Measurements from ENCODE around the gene CDC14B. TPM values are rescaled to one million over a fixed set of nuclear protein-coding genes. Genes with fewer than 3 reads are reported as not detected.

CDC14B gene
- polyA plus RNA-seq, 2 donors = 1.8 to 2.1 TPM

GRCh38 chr9:96523374-96523773 is 96.3 kb downstream of the CDC14B start:
- no peak overlapping the region for H3K27ac ChIP-seq (ENCODE audit: low read depth in 2 of 2, low read length in 1 of 2)
- no peak overlapping the region for H3K4me3 ChIP-seq (ENCODE audit: low read depth in 1 of 2, low read length in 2 of 2)
- no peaks in the 10 kb centered on the region for H3K9me3 ChIP-seq (ENCODE audit: control insufficient read depth in 2 of 2, insufficient read depth in 1 of 2, low read depth in 1 of 2, low read length in 1 of 2)
- 89 to 92% methylated on average over 7 of the region's 7 CpGs for WGBS, 2 donors
- peaks cover 0 to 3% of the 10 kb centered on the region in 2 donors for H3K36me3 ChIP-seq (ENCODE audit: control insufficient read depth in 2 of 2, insufficient read depth in 2 of 2, low read length in 1 of 2)
- H3K4me1 ChIP-seq (ENCODE audit: control insufficient read depth in 2 of 2, insufficient read depth in 2 of 2, low read length in 1 of 2) = no peaks in the 10 kb centered on the region
- no peaks in the 10 kb centered on the region for H3K27me3 ChIP-seq (ENCODE audit: control insufficient read depth in 1 of 2, insufficient read depth in 2 of 2, low read length in 2 of 2)

GRCh38 chr9:96522366-96522765 is 97.3 kb downstream of the CDC14B start:
- 72 to 76% methylated on average over 4 of the region's 4 CpGs for WGBS, 2 donors
- Histone ChIP-seq H3K27ac (ENCODE audit: low read depth in 2 of 2, low read length in 1 of 2) (no peak overlapping the region), H3K27me3 (ENCODE audit: control insufficient read depth in 1 of 2, insufficient read depth in 2 of 2, low read length in 2 of 2) (no peaks in the 10 kb centered on the region), H3K9me3 (ENCODE audit: control insufficient read depth in 2 of 2, insufficient read depth in 1 of 2, low read depth in 1 of 2, low read length in 1 of 2) (no peaks in the 10 kb centered on the region), H3K4me1 (ENCODE audit: control insufficient read depth in 2 of 2, insufficient read depth in 2 of 2, low read length in 1 of 2) (no peaks in the 10 kb centered on the region), H3K36me3 (ENCODE audit: control insufficient read depth in 2 of 2, insufficient read depth in 2 of 2, low read length in 1 of 2) (peaks cover 0 to 3% of the 10 kb centered on the region in 2 donors), H3K4me3 (ENCODE audit: low read depth in 1 of 2, low read length in 2 of 2) (no peak overlapping the region)

- no peaks in the 10 kb centered on the region for H3K9me3 ChIP-seq (ENCODE audit: control insufficient read depth in 2 of 2, insufficient read depth in 1 of 2, low read depth in 1 of 2, low read length in 1 of 2)
- WGBS, 2 donors = 72 to 75% methylated on average over 2 of the region's 2 CpGs
- H3K27me3 ChIP-seq (ENCODE audit: control insufficient read depth in 1 of 2, insufficient read depth in 2 of 2, low read length in 2 of 2) = no peaks in the 10 kb centered on the region
- H3K27ac ChIP-seq (ENCODE audit: low read depth in 2 of 2, low read length in 1 of 2) = no peak overlapping the region
- H3K36me3 ChIP-seq (ENCODE audit: control insufficient read depth in 2 of 2, insufficient read depth in 2 of 2, low read length in 1 of 2) = peaks cover 0 to 3% of the 10 kb centered on the region in 2 donors
- H3K4me1 ChIP-seq (ENCODE audit: control insufficient read depth in 2 of 2, insufficient read depth in 2 of 2, low read length in 1 of 2) = no peaks in the 10 kb centered on the region
- no peak overlapping the region for H3K4me3 ChIP-seq (ENCODE audit: low read depth in 1 of 2, low read length in 2 of 2)
These were observed 99.9 kb downstream of the CDC14B start for GRCh38 chr9:96519787-96520186.

- Histone ChIP-seq H3K27me3 (ENCODE audit: control insufficient read depth in 1 of 2, insufficient read depth in 2 of 2, low read length in 2 of 2) (no peaks in the 10 kb centered on the region), H3K27ac (ENCODE audit: low read depth in 2 of 2, low read length in 1 of 2) (no peak overlapping the region), H3K9me3 (ENCODE audit: control insufficient read depth in 2 of 2, insufficient read depth in 1 of 2, low read depth in 1 of 2, low read length in 1 of 2) (no peaks in the 10 kb centered on the region), H3K4me3 (ENCODE audit: low read depth in 1 of 2, low read length in 2 of 2) (no peak overlapping the region), H3K4me1 (ENCODE audit: control insufficient read depth in 2 of 2, insufficient read depth in 2 of 2, low read length in 1 of 2) (no peaks in the 10 kb centered on the region), H3K36me3 (ENCODE audit: control insufficient read depth in 2 of 2, insufficient read depth in 2 of 2, low read length in 1 of 2) (peaks cover 0 to 3% of the 10 kb centered on the region in 2 donors)
- WGBS, 2 donors = 94% methylated on average over 7 of the region's 7 CpGs
These were observed 100.5 kb downstream of the CDC14B start for GRCh38 chr9:96519095-96519494.

- Histone ChIP-seq H3K27me3 (ENCODE audit: control insufficient read depth in 1 of 2, insufficient read depth in 2 of 2, low read length in 2 of 2) (no peaks in the 10 kb centered on the region), H3K4me3 (ENCODE audit: low read depth in 1 of 2, low read length in 2 of 2) (no peak overlapping the region), H3K9me3 (ENCODE audit: control insufficient read depth in 2 of 2, insufficient read depth in 1 of 2, low read depth in 1 of 2, low read length in 1 of 2) (no peaks in the 10 kb centered on the region), H3K36me3 (ENCODE audit: control insufficient read depth in 2 of 2, insufficient read depth in 2 of 2, low read length in 1 of 2) (no peaks in the 10 kb centered on the region), H3K27ac (ENCODE audit: low read depth in 2 of 2, low read length in 1 of 2) (no peak overlapping the region), H3K4me1 (ENCODE audit: control insufficient read depth in 2 of 2, insufficient read depth in 2 of 2, low read length in 1 of 2) (no peaks in the 10 kb centered on the region)
- WGBS, 2 donors = 71 to 78% methylated on average over 5 of the region's 5 CpGs
These were observed 103.8 kb downstream of the CDC14B start for GRCh38 chr9:96515621-96516470.

GRCh38 chr9:96514800-96515158 is 104.9 kb downstream of the CDC14B start:
- no peak overlapping the region for H3K27ac ChIP-seq (ENCODE audit: low read depth in 2 of 2, low read length in 1 of 2)

GRCh38 chr9:96514108-96514799 is 105.4 kb downstream of the CDC14B start:
- Histone ChIP-seq H3K9me3 (ENCODE audit: control insufficient read depth in 2 of 2, insufficient read depth in 1 of 2, low read depth in 1 of 2, low read length in 1 of 2) (no peaks in the 10 kb centered on the region), H3K36me3 (ENCODE audit: control insufficient read depth in 2 of 2, insufficient read depth in 2 of 2, low read length in 1 of 2) (no peaks in the 10 kb centered on the region), H3K4me1 (ENCODE audit: control insufficient read depth in 2 of 2, insufficient read depth in 2 of 2, low read length in 1 of 2) (no peaks in the 10 kb centered on the region), H3K4me3 (ENCODE audit: low read depth in 1 of 2, low read length in 2 of 2) (no peak overlapping the region), H3K27ac (ENCODE audit: low read depth in 2 of 2, low read length in 1 of 2) (peak overlapping the region in 1 of 2 donors; percentile 24), H3K27me3 (ENCODE audit: control insufficient read depth in 1 of 2, insufficient read depth in 2 of 2, low read length in 2 of 2) (no peaks in the 10 kb centered on the region)
- WGBS, 2 donors = 76 to 81% methylated on average over 9 of the region's 9 CpGs

More at GRCh38 chr9:96514800-96515158, 104.9 kb downstream of the CDC14B start:
- Histone ChIP-seq H3K27me3 (ENCODE audit: control insufficient read depth in 1 of 2, insufficient read depth in 2 of 2, low read length in 2 of 2) (no peaks in the 10 kb centered on the region), H3K4me3 (ENCODE audit: low read depth in 1 of 2, low read length in 2 of 2) (no peak overlapping the region), H3K36me3 (ENCODE audit: control insufficient read depth in 2 of 2, insufficient read depth in 2 of 2, low read length in 1 of 2) (no peaks in the 10 kb centered on the region), H3K4me1 (ENCODE audit: control insufficient read depth in 2 of 2, insufficient read depth in 2 of 2, low read length in 1 of 2) (no peaks in the 10 kb centered on the region), H3K9me3 (ENCODE audit: control insufficient read depth in 2 of 2, insufficient read depth in 1 of 2, low read depth in 1 of 2, low read length in 1 of 2) (no peaks in the 10 kb centered on the region)
- WGBS, 2 donors = 67 to 77% methylated on average over 3 of the region's 3 CpGs

GRCh38 chr9:96513622-96514021 is 106.0 kb downstream of the CDC14B start:
- H3K4me3 ChIP-seq (ENCODE audit: low read depth in 1 of 2, low read length in 2 of 2) = no peak overlapping the region
- peak overlapping the region in 1 of 2 donors; percentile 24 for H3K27ac ChIP-seq (ENCODE audit: low read depth in 2 of 2, low read length in 1 of 2)
- no peaks in the 10 kb centered on the region for H3K36me3 ChIP-seq (ENCODE audit: control insufficient read depth in 2 of 2, insufficient read depth in 2 of 2, low read length in 1 of 2)
- H3K27me3 ChIP-seq (ENCODE audit: control insufficient read depth in 1 of 2, insufficient read depth in 2 of 2, low read length in 2 of 2) = no peaks in the 10 kb centered on the region
- no peaks in the 10 kb centered on the region for H3K9me3 ChIP-seq (ENCODE audit: control insufficient read depth in 2 of 2, insufficient read depth in 1 of 2, low read depth in 1 of 2, low read length in 1 of 2)
- no peaks in the 10 kb centered on the region for H3K4me1 ChIP-seq (ENCODE audit: control insufficient read depth in 2 of 2, insufficient read depth in 2 of 2, low read length in 1 of 2)
- WGBS, 2 donors = 88 to 92% methylated on average over 5 of the region's 5 CpGs

- no peaks in the 10 kb centered on the region for H3K4me1 ChIP-seq (ENCODE audit: control insufficient read depth in 2 of 2, insufficient read depth in 2 of 2, low read length in 1 of 2)
- WGBS, 2 donors = 91 to 95% methylated on average over 3 of the region's 3 CpGs
- H3K9me3 ChIP-seq (ENCODE audit: control insufficient read depth in 2 of 2, insufficient read depth in 1 of 2, low read depth in 1 of 2, low read length in 1 of 2) = no peaks in the 10 kb centered on the region
- H3K36me3 ChIP-seq (ENCODE audit: control insufficient read depth in 2 of 2, insufficient read depth in 2 of 2, low read length in 1 of 2) = no peaks in the 10 kb centered on the region
- no peak overlapping the region for H3K4me3 ChIP-seq (ENCODE audit: low read depth in 1 of 2, low read length in 2 of 2)
- no peak overlapping the region for H3K27ac ChIP-seq (ENCODE audit: low read depth in 2 of 2, low read length in 1 of 2)
- no peaks in the 10 kb centered on the region for H3K27me3 ChIP-seq (ENCODE audit: control insufficient read depth in 1 of 2, insufficient read depth in 2 of 2, low read length in 2 of 2)
These were observed 107.4 kb downstream of the CDC14B start for GRCh38 chr9:96512240-96512639.

All from esophagus (tissue), 2 donors.